Keratinocyte (primary cell): ENCODE data around the gene TNXB. TPM values are rescaled to one million over a fixed set of nuclear protein-coding genes. Genes with fewer than 3 reads are reported as not detected.
A peak's percentile ranks its signal among the peaks of the same experiment; 100 is the strongest.

ENCODE experiments used
- DNase-seq: peaks from one replicate; pipeline ENCODE4 v3.0.0-alpha.2; 2011; ENCODE audit warnings: low read depth, missing footprints, low spot score
- FAIRE-seq: peaks from 2 replicates; lab custom pipeline; 2011; peaks lifted over from hg19 to GRCh38; lab: Jason Lieb, UNC
- H2AFZ ChIP-seq: 2 replicates; pipeline ENCODE4 v1.6.0; 2012; ENCODE audit warnings: low read length, control low read depth, inconsistent platforms; ENCODE audit not compliant: control insufficient read depth
- H3K27ac ChIP-seq: 2 replicates; pipeline ENCODE4 v1.5.1; 2011; ENCODE audit warnings: low read length; ENCODE audit not compliant: control insufficient read depth, insufficient read depth
- H3K27me3 ChIP-seq: 3 replicates; pipeline ENCODE4 v1.6.0; 2011; ENCODE audit warnings: low read length; ENCODE audit not compliant: control insufficient read depth, insufficient read depth; ENCODE audit errors: extremely low read depth
- H3K36me3 ChIP-seq, 2 experiments: 2 replicates in 1 of 2; 3 replicates in 1 of 2; pipeline ENCODE4 v1.5.1; 2011; ENCODE audit warnings: low read length in 2 of 2, mild to moderate bottlenecking in 1 of 2; ENCODE audit not compliant: control insufficient read depth in 2 of 2, insufficient read depth in 2 of 2; ENCODE audit errors: extremely low read depth in 1 of 2
- H3K4me1 ChIP-seq: 3 replicates; pipeline ENCODE4 v1.5.1; 2011; ENCODE audit warnings: low read length; ENCODE audit not compliant: control insufficient read depth, insufficient read depth; ENCODE audit errors: extremely low read depth
- H3K4me2 ChIP-seq: 3 replicates; pipeline ENCODE4 v1.6.0; 2011; ENCODE audit warnings: low read depth, low read length; ENCODE audit not compliant: control insufficient read depth, insufficient read depth; ENCODE audit errors: extremely low read depth
- H3K4me3 ChIP-seq, 3 experiments: fragments of 200-600 bp in 1 of 3; sonication (generic) in 1 of 3; 2 replicates in 2 of 3; 3 replicates in 1 of 3; pipeline ENCODE4 v1.5.1; 2011 to 2016; ENCODE audit warnings: low read length in 3 of 3, mild to moderate bottlenecking in 3 of 3, control low read depth in 2 of 3, inconsistent platforms in 1 of 3, low read depth in 1 of 3, mixed read lengths in 1 of 3, mixed run types in 1 of 3, moderate library complexity in 1 of 3; ENCODE audit not compliant: control insufficient read depth in 2 of 3, insufficient read depth in 2 of 3; ENCODE audit errors: extremely low read depth in 1 of 3
- H3K79me2 ChIP-seq: 2 replicates; pipeline ENCODE4 v1.6.0; 2012; ENCODE audit warnings: low read length; ENCODE audit not compliant: control insufficient read depth, insufficient read depth
- H3K9ac ChIP-seq: 3 replicates; pipeline ENCODE4 v1.6.0; 2011; ENCODE audit warnings: low read length; ENCODE audit not compliant: control insufficient read depth, insufficient read depth; ENCODE audit errors: extremely low read depth
- H3K9me1 ChIP-seq: 3 replicates; pipeline ENCODE4 v1.6.0; 2011; ENCODE audit warnings: low read length; ENCODE audit not compliant: control insufficient read depth, insufficient read depth; ENCODE audit errors: extremely low read depth
- H3K9me3 ChIP-seq: 2 replicates; pipeline ENCODE4 v1.5.1; 2012; ENCODE audit warnings: low read depth, low read length; ENCODE audit not compliant: control insufficient read depth
- H4K20me1 ChIP-seq: 3 replicates; pipeline ENCODE4 v1.6.0; 2011; ENCODE audit warnings: low read length; ENCODE audit not compliant: control insufficient read depth, insufficient read depth; ENCODE audit errors: extremely low read depth
- CTCF ChIP-seq, 3 experiments: IDR thresholded peaks in 1 of 3; conservative IDR thresholded peaks in 1 of 3; optimal IDR thresholded peaks in 1 of 3; 2 replicates in 2 of 3; 3 replicates in 1 of 3; pipeline versions ENCODE3 to v1.5.1; 2011; ENCODE audit warnings: low read length in 3 of 3, mild to moderate bottlenecking in 3 of 3, moderate library complexity in 2 of 3, control low read depth in 1 of 3, inconsistent platforms in 1 of 3; ENCODE audit not compliant: insufficient read depth in 2 of 3; ENCODE audit errors: extremely low read depth in 1 of 3
- EZH2 ChIP-seq: IDR thresholded peaks from one replicate; pipeline ENCODE4 v1.6.1; 2012; ENCODE audit warnings: inconsistent platforms, mild to moderate bottlenecking, low read length, moderate library complexity
- dilution Hi-C: fragments of 300-500 bp; cut with MboI; formaldehyde crosslinking; loops from one replicate; pipeline ENCODE4 v1.7.0; 2020; ENCODE audit warnings: low sequenced_read_pairs; ENCODE audit not compliant: extremely low pct_ligation_motif_present
- polyA plus RNA-seq, 5 experiments: library from polyadenylated mRNA; depleted of rRNA in 3 of 5; stranded (reverse) in 3 of 5; stranded (forward) in 1 of 5; unstranded in 1 of 5; fragments of >200 nt; gene quantifications; 1 replicate in 1 of 5; 2 replicates in 3 of 5; 3 replicates in 1 of 5; pipeline versions ENCODE4 v1.2.1 to v1.2.3, GENCODE V29; 2011 to 2012; ENCODE audit warnings: missing spikeins in 2 of 5, low read depth in 1 of 5, low replicate concordance in 1 of 5

The TNXB gene
- polyA plus RNA-seq, 1 donor (not counting 4 experiments of a cell fraction or from before 2014, with no cell fraction given) = 0.25 TPM

DNA sequence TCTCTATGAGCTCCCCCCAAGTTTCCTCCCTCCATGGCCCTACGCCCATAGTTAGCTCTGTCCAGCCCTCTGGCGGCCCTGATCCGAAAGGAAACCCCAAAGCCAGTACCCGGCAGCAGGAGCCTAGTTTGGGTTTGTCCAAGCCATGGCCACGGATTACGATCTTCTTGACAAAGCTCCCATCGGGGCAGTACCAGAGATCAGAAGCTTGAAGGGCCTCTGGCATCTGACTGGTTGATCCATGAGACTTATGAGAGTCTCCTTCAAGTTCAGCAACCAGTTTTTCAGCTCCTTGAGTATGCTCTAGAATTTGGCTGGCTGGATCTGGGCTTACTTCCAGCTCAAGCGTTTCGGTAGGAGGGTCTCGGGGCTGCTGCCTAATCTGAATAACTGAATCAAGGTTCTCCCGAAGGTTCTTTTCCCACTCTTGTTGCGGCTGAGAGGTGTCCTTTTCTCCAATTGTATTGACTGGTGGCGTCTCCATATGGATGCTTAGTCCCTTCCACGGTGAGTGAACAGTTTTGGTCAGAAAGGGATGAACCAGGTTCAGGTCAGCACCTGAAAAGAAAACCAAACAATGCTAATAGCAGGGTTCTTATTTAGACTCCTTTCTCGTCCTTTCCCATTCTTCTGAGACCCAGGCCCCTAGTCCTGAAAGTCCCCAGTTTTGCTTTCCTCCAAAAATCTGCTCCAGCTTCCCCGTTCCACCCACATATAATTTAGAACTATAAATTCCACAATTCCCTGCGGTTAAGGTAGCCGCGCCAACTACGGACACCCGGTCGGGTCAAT, 20.4 kb upstream of the TNXB start:
- H2AFZ ChIP-seq = peak overlapping the region; percentile 83
- H3K9ac ChIP-seq = peak overlapping the region; percentile 75
- H3K27me3 ChIP-seq = no peaks in the 10 kb centered on the region
- TF ChIP-seq CTCF (optimal IDR thresholded peaks at IDR 0.05 in 1 of 3, IDR thresholded peaks at IDR 0.05 in 1 of 3, conservative IDR thresholded peaks at IDR 0.05 in 1 of 3; ENCODE audit: extremely low read depth in 1 of 3, insufficient read depth in 2 of 3, low read length in 3 of 3) = no peak
- TF ChIP-seq EZH2 = no peak
- H3K36me3 ChIP-seq = no peaks in the 10 kb centered on the region
- no peaks in the 10 kb centered on the region for H3K9me1 ChIP-seq
- H3K4me1 ChIP-seq = peaks cover 23% of the 10 kb centered on the region
- H3K4me2 ChIP-seq = peak overlapping the region; percentile 76
- H3K27ac ChIP-seq = peak overlapping the region; percentile 58
- FAIRE-seq = no peak
- dilution Hi-C loops = no loop called here
- no peaks in the 10 kb centered on the region for H3K9me3 ChIP-seq
- H3K79me2 ChIP-seq = peaks cover 18% of the 10 kb centered on the region
- no peak for DNase-seq
- H4K20me1 ChIP-seq = no peaks in the 10 kb centered on the region
- H3K4me3 ChIP-seq = peak overlapping the region; percentile 60 to 89 (median 78)

- Histone ChIP-seq H3K4me2 (peak overlapping the region; percentile 76), H3K9me3 (no peaks in the 10 kb centered on the region), H3K9me1 (no peaks in the 10 kb centered on the region), H3K27ac (peak overlapping the region; percentile 58), H3K36me3 (peaks cover 3 to 4% of the 10 kb centered on the region in 2 experiments), H3K27me3 (no peaks in the 10 kb centered on the region), H3K4me1 (peaks cover 23% of the 10 kb centered on the region), H4K20me1 (no peaks in the 10 kb centered on the region), H3K4me3 (peak overlapping the region; percentile 60 to 89 (median 78)), H2AFZ (no peak overlapping the region), H3K79me2 (peaks cover 18% of the 10 kb centered on the region), H3K9ac (peak overlapping the region; percentile 75)
- dilution Hi-C loops = no loop called here
- DNase-seq (no peak), FAIRE-seq (no peak)
- TF ChIP-seq EZH2 = no peak
- no peak for TF ChIP-seq CTCF (optimal IDR thresholded peaks at IDR 0.05 in 1 of 3, IDR thresholded peaks at IDR 0.05 in 1 of 3, conservative IDR thresholded peaks at IDR 0.05 in 1 of 3; ENCODE audit: extremely low read depth in 1 of 3, insufficient read depth in 2 of 3, low read length in 3 of 3)
Observed at GRCh38 chr6:32128751-32129296, 19.7 kb upstream of the TNXB start.
